ENCODE data around the gene SDR42E1.

DNA sequence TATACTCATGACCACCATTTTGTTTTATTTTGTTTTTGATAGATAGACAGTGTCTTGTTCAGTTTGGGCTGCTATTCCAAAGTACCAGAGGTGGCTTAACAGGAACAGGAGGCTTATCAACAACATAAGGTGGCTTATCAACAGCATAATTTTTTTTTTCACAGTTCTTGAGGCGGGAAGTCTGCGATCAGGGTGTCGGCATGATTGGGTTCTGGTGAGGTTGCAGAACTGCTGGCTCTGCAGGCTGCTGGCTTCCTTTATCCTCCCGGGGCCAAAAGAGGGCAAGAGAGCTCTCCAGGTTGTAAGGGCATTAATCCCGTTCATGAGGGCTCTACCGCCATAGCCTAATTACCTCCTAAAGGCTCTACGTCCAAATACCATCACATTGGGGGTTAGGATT, 11.9 kb upstream of the SDR42E1 start:
- no peak for TF ChIP-seq POLR2A (IDR thresholded peaks at IDR 0.05)
- TF ChIP-seq, protein P1, sequence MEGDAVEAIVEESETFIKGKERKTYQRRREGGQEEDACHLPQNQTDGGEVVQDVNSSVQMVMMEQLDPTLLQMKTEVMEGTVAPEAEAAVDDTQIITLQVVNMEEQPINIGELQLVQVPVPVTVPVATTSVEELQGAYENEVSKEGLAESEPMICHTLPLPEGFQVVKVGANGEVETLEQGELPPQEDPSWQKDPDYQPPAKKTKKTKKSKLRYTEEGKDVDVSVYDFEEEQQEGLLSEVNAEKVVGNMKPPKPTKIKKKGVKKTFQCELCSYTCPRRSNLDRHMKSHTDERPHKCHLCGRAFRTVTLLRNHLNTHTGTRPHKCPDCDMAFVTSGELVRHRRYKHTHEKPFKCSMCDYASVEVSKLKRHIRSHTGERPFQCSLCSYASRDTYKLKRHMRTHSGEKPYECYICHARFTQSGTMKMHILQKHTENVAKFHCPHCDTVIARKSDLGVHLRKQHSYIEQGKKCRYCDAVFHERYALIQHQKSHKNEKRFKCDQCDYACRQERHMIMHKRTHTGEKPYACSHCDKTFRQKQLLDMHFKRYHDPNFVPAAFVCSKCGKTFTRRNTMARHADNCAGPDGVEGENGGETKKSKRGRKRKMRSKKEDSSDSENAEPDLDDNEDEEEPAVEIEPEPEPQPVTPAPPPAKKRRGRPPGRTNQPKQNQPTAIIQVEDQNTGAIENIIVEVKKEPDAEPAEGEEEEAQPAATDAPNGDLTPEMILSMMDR (IDR thresholded peaks at IDR 0.05 in 8 of 11, conservative IDR thresholded peaks at IDR 0.05 in 3 of 11), result no peak

Data from spleen (tissue), 7 donors.